Measurements from ENCODE around the gene SLC39A5. TPM values are rescaled to one million over a fixed set of nuclear protein-coding genes. Genes with fewer than 3 reads are reported as not detected.

The SLC39A5 gene, protein sequence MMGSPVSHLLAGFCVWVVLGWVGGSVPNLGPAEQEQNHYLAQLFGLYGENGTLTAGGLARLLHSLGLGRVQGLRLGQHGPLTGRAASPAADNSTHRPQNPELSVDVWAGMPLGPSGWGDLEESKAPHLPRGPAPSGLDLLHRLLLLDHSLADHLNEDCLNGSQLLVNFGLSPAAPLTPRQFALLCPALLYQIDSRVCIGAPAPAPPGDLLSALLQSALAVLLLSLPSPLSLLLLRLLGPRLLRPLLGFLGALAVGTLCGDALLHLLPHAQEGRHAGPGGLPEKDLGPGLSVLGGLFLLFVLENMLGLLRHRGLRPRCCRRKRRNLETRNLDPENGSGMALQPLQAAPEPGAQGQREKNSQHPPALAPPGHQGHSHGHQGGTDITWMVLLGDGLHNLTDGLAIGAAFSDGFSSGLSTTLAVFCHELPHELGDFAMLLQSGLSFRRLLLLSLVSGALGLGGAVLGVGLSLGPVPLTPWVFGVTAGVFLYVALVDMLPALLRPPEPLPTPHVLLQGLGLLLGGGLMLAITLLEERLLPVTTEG
- not detected in 2 replicates for total RNA-seq

DNA sequence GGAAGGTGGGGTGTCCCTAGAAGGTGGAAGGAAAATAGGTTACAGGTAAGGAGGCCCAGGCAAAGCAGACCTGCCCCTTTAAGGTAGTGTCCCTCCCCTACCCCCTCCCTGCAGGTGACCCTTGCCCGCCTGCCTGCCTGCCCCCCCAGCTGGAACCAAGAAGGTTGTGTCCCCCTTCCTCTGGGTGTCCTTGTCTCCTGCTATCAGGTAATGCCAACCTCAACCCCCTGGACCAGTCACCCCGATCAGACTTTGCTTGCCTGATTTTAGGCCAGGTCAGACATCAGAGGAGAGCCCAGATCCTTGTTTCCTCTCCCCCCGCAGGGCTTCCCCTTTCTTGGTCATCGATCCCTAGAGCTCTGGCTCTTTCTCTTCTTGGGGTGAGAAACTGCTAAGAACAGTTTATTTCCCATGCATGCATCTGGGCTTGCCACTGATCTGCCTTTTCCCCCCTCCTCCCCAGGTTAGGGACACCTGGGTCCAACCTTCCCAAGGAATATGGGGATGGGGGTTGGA lies at the start of gene SLC39A5:
SLC39A5 (plus strand) TSS at position 136 of the 516 bp plus-strand sequence. CDS start 1,224 bp downstream, outside the sequence.

GRCh38 chr12:56189099-56189917 lies 40.5 kb upstream of the SLC39A5 start, which contains the start of gene SMARCC2:
Gene SMARCC2, minus strand, starts transcription at chr12:56189483. Its CDS starts 22 bp downstream, at chr12:56189461.

DNA sequence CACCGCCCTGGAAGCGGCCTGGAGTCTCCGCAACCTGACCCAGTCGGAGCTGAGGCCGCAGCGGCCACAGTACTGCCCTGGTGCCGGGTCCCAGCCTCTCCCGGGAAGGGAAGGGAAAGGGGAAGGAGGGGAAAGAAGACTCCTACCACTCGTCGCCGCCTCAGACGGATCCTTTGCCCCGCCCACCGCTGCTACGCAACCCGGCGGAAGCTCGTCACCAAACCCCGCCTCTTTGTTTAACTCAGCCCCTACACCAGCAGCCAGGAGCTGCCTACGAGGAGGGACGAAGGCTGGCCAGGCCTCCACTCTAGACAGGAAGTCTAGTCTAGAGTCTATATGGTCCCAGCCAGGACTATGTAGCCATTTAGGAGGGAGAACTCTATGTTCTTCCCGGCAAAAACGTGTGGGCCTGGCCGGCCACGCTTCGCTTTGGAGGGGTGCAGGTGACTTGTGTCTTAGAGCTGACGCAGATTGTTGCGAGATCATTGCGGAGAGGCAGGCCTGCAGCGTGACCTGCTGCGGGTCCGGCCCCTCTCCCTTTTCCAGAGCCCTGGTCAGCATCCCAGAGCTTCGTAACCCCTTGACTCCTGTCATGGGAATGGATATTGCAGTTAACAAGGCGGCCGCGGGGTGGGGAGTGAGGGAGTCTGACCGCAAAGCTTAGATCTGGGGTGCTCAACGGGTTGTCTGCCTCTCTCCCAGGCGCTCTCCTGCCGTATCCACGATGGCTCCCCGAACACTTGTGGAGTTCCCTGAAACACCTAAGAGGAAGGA lies 7.9 kb upstream of the SLC39A5 start, which contains the start of gene RNF41:
RNF41 (minus strand) TSS at position 166 of the 774 bp plus-strand sequence. CDS start 7,875 bp downstream, outside the sequence.

GRCh38 chr12:56224102-56224701 lies 5.6 kb upstream of the SLC39A5 start, which contains the start of gene NABP2:
Gene NABP2, plus strand, starts transcription at chr12:56224342. Its CDS starts 515 bp downstream, at chr12:56224857.

DNA sequence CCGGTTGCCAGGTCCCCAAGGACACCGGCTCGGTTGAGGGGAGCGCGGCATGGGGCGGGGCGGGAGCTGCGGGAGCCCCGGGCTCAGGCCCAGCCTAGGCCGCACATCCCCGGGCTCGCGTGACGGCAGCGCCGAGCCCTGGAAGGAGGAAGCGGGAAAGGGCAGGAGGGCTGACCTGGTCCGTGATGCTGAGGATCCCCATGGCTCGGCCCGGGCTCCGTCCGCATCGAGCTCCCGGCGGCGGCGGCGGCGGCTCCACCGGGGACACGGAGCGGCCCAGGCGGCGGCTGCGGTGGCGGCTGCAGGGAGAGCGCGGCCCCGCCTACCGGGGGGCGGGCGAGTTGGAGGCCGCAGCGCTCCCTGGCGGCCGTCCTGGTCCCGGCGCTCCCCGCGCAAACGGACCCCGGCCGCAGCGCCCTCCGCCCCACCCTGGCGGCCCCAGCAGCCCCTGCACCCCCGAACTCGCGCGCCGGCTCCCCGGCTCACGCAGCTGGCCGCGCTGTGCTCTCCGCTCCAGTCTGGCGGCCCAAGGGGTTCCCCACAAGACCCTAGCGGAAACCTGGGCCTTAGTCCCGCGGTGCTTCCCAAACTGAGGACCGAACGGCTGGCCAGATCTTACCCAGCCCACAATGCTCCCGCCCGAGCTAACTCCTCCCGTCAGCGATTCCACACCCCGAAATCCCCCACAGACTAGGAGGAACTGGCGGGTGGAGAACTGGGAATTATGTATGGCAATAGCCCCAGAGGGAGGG lies 28.4 kb downstream of the SLC39A5 start, which contains the start of gene ANKRD52:
ANKRD52 (minus strand) TSS at position 317 of the 752 bp plus-strand sequence; CDS start at position 202, 115 bp downstream.

GRCh38 chr12:56266693-56267442 lies 37.0 kb downstream of the SLC39A5 start, which contains the start of gene COQ10A:
Gene COQ10A, plus strand, starts transcription at chr12:56266942. Its CDS starts 177 bp downstream, at chr12:56267119.

Other genes with a start within 250 kb of the SLC39A5 start
- gene SUOX, start 232.8 kb upstream of the SLC39A5 start, total RNA-seq: 13.0 and 18.5 TPM in 2 replicates
- gene IKZF4, start 209.0 kb upstream of the SLC39A5 start, total RNA-seq: 2.6 and 4.5 TPM in 2 replicates
- 317 and 566 TPM in 2 replicates for gene RPS26, start 188.1 kb upstream of the SLC39A5 start, total RNA-seq
- 0.39 TPM in 1 of 2 replicates, not detected in the other for gene ERBB3, start 149.9 kb upstream of the SLC39A5 start, total RNA-seq
- 72.1 and 74.9 TPM in 2 replicates for gene PA2G4, start 125.5 kb upstream of the SLC39A5 start, total RNA-seq
- gene RPL41, start 113.4 kb upstream of the SLC39A5 start, total RNA-seq: 2,429 and 4,110 TPM in 2 replicates
- 3.8 and 4.0 TPM in 2 replicates for gene ZC3H10, start 111.8 kb upstream of the SLC39A5 start, total RNA-seq
- gene ESYT1, start 101.8 kb upstream of the SLC39A5 start, total RNA-seq: 112 and 122 TPM in 2 replicates
- gene MYL6B, start 77.5 kb upstream of the SLC39A5 start, total RNA-seq: 52.9 and 103 TPM in 2 replicates
- gene MYL6, start 71.7 kb upstream of the SLC39A5 start, total RNA-seq: 1,038 TPM in 2 replicates
- gene SMARCC2, start 40.6 kb upstream of the SLC39A5 start, total RNA-seq: 51.1 and 58.5 TPM in 2 replicates
- 45.1 and 58.2 TPM in 2 replicates for gene RNF41, start 8.1 kb upstream of the SLC39A5 start, total RNA-seq
- 20.4 and 24.1 TPM in 2 replicates for gene NABP2, start 5.7 kb upstream of the SLC39A5 start, total RNA-seq
- 15.5 and 20.8 TPM in 2 replicates for gene ANKRD52, start 28.3 kb downstream of the SLC39A5 start, total RNA-seq
- 7.2 and 7.4 TPM in 2 replicates for gene COQ10A, start 36.9 kb downstream of the SLC39A5 start, total RNA-seq
- 74.3 and 82.7 TPM in 2 replicates for gene CS, start 70.3 kb downstream of the SLC39A5 start, total RNA-seq
- gene CNPY2, start 85.9 kb downstream of the SLC39A5 start, total RNA-seq: 85.4 and 89.3 TPM in 2 replicates
- 15.5 and 15.9 TPM in 2 replicates for gene PAN2, start 103.9 kb downstream of the SLC39A5 start, total RNA-seq
- not detected in 2 replicates for gene IL23A, start 108.8 kb downstream of the SLC39A5 start, total RNA-seq
- 139 and 194 TPM in 2 replicates for gene STAT2, start 130.1 kb downstream of the SLC39A5 start, total RNA-seq
- gene APOF, start 132.8 kb downstream of the SLC39A5 start, total RNA-seq: not detected in 2 replicates
- 3.6 and 3.9 TPM in 2 replicates for gene TIMELESS, start 219.4 kb downstream of the SLC39A5 start, total RNA-seq
- not detected in 2 replicates for gene MIP, start 224.6 kb downstream of the SLC39A5 start, total RNA-seq
- gene SPRYD4, start 238.5 kb downstream of the SLC39A5 start, total RNA-seq: 0.98 and 1.2 TPM in 2 replicates